Subcutaneous abdominal adipose tissue (tissue), 5 donors: ENCODE measurements around the gene ELOA.

Experiments
- H3K27ac ChIP-seq: one replicate; pipeline ENCODE4 v1.7.0; 2013; ENCODE audit warnings: low read depth, mild to moderate bottlenecking, inconsistent platforms, low read length, moderate library complexity
- H3K27me3 ChIP-seq, 5 donors: one replicate each; pipeline ENCODE4 v1.7.0; 2013; ENCODE audit warnings: low read length in 5 of 5, inconsistent platforms in 1 of 5; ENCODE audit not compliant: control insufficient read depth in 5 of 5, insufficient read depth in 4 of 5
- H3K36me3 ChIP-seq, 5 donors: one replicate each; pipeline ENCODE4 v1.7.0; 2013; ENCODE audit warnings: low read length in 5 of 5; ENCODE audit not compliant: control insufficient read depth in 5 of 5, insufficient read depth in 5 of 5
- H3K4me1 ChIP-seq, 5 donors: one replicate each; pipeline ENCODE4 v1.7.0; 2013; ENCODE audit warnings: low read length in 5 of 5, mild to moderate bottlenecking in 3 of 5, moderate library complexity in 1 of 5; ENCODE audit not compliant: control insufficient read depth in 5 of 5, insufficient read depth in 5 of 5
- H3K4me3 ChIP-seq, 5 donors: one replicate each; pipeline ENCODE4 v1.7.0; 2013; ENCODE audit warnings: low read length in 5 of 5, low read depth in 1 of 5
- H3K9ac ChIP-seq, 5 donors: one replicate each; pipeline ENCODE4 v1.7.0; 2013; ENCODE audit warnings: low read length in 5 of 5, mild to moderate bottlenecking in 4 of 5, moderate library complexity in 3 of 5
- H3K9me3 ChIP-seq, 5 donors: one replicate each; pipeline ENCODE4 v1.7.0; 2013; ENCODE audit warnings: low read length in 5 of 5; ENCODE audit not compliant: control insufficient read depth in 5 of 5
- donor health status: healthy.
- donor health status: healthy.
- donor health status: healthy.
- donor health status: healthy.
- donor health status: healthy.

The ELOA gene

GRCh38 chr1:23752909-23753308 is 9.6 kb downstream of the ELOA start:
- Histone ChIP-seq H3K27ac (no peak overlapping the region), H3K27me3 (no peaks in the 10 kb centered on the region), H3K36me3 (peaks cover 29 to 83% (median 73%) of the 10 kb centered on the region in 5 donors), H3K4me3 (no peak overlapping the region), H3K4me1 (no peaks in the 10 kb centered on the region), H3K9ac (no peak overlapping the region), H3K9me3 (no peaks in the 10 kb centered on the region)

GRCh38 chr1:23756676-23757075 is 13.4 kb downstream of the ELOA start:
- H3K36me3 ChIP-seq, result peaks cover 29 to 95% (median 92%) of the 10 kb centered on the region in 5 donors

GRCh38 chr1:23757812-23758211 is 14.5 kb downstream of the ELOA start:
- Histone ChIP-seq H3K4me1 (no peaks in the 10 kb centered on the region), H3K27ac (no peak overlapping the region), H3K36me3 (peaks cover 30 to 91% (median 84%) of the 10 kb centered on the region in 5 donors), H3K4me3 (no peak overlapping the region), H3K9me3 (no peaks in the 10 kb centered on the region), H3K9ac (no peak overlapping the region), H3K27me3 (no peaks in the 10 kb centered on the region)

More at GRCh38 chr1:23756676-23757075, 13.4 kb downstream of the ELOA start:
- no peak overlapping the region for H3K27ac ChIP-seq
- H3K9me3 ChIP-seq, result no peaks in the 10 kb centered on the region
- no peaks in the 10 kb centered on the region for H3K27me3 ChIP-seq
- no peaks in the 10 kb centered on the region for H3K4me1 ChIP-seq
- no peak overlapping the region for H3K9ac ChIP-seq
- H3K4me3 ChIP-seq, result no peak overlapping the region

- Histone ChIP-seq H3K27me3 (no peaks in the 10 kb centered on the region), H3K4me1 (no peaks in the 10 kb centered on the region), H3K36me3 (peaks cover 23 to 86% (median 78%) of the 10 kb centered on the region in 5 donors), H3K9ac (no peak overlapping the region), H3K9me3 (no peaks in the 10 kb centered on the region), H3K4me3 (no peak overlapping the region), H3K27ac (no peak overlapping the region)
Measured at GRCh38 chr1:23759277-23759676, 16.0 kb downstream of the ELOA start.

- Histone ChIP-seq H3K27ac (no peak overlapping the region), H3K9me3 (no peaks in the 10 kb centered on the region), H3K4me1 (no peaks in the 10 kb centered on the region), H3K27me3 (no peaks in the 10 kb centered on the region), H3K36me3 (peaks cover 21 to 75% (median 50%) of the 10 kb centered on the region in 5 donors), H3K9ac (no peak overlapping the region), H3K4me3 (no peak overlapping the region)
Measured at GRCh38 chr1:23763041-23763577, 19.8 kb downstream of the ELOA start.

- Histone ChIP-seq H3K9me3 (no peaks in the 10 kb centered on the region), H3K4me3 (no peak overlapping the region), H3K36me3 (peaks cover 0 to 39% (median 15%) of the 10 kb centered on the region in 5 donors), H3K27ac (no peak overlapping the region), H3K27me3 (no peaks in the 10 kb centered on the region), H3K9ac (no peak overlapping the region), H3K4me1 (peaks cover 0 to 4% (median 3%) of the 10 kb centered on the region in 5 donors)
Measured at GRCh38 chr1:23768733-23769132, 25.5 kb downstream of the ELOA start.

- Histone ChIP-seq H3K9me3 (no peaks in the 10 kb centered on the region), H3K36me3 (peaks cover 0 to 22% (median 2%) of the 10 kb centered on the region in 5 donors), H3K4me3 (no peak overlapping the region), H3K27ac (no peak overlapping the region), H3K27me3 (no peaks in the 10 kb centered on the region), H3K4me1 (peaks cover 0 to 6% (median 5%) of the 10 kb centered on the region in 5 donors), H3K9ac (no peak overlapping the region)
Measured at GRCh38 chr1:23772049-23772853, 29.0 kb downstream of the ELOA start.

GRCh38 chr1:23772854-23773242 is 29.6 kb downstream of the ELOA start:
- Histone ChIP-seq H3K9ac (no peak overlapping the region), H3K27ac (no peak overlapping the region), H3K36me3 (peaks cover 0 to 17% (median 2%) of the 10 kb centered on the region in 5 donors), H3K4me1 (peaks cover 0 to 12% (median 11%) of the 10 kb centered on the region in 5 donors), H3K27me3 (no peaks in the 10 kb centered on the region), H3K9me3 (no peaks in the 10 kb centered on the region), H3K4me3 (no peak overlapping the region)

GRCh38 chr1:23774174-23774880 is 31.1 kb downstream of the ELOA start:
- Histone ChIP-seq H3K27me3 (no peaks in the 10 kb centered on the region), H3K27ac (no peak overlapping the region), H3K9ac (peak overlapping the region in 1 of 5 donors; percentile 20), H3K36me3 (peaks cover 0 to 10% (median 2%) of the 10 kb centered on the region in 5 donors), H3K4me3 (no peak overlapping the region), H3K9me3 (no peaks in the 10 kb centered on the region), H3K4me1 (peaks cover 2 to 21% (median 20%) of the 10 kb centered on the region in 5 donors)

GRCh38 chr1:23776217-23776616 is 32.9 kb downstream of the ELOA start:
- Histone ChIP-seq H3K9ac (no peak overlapping the region), H3K27ac (no peak overlapping the region), H3K9me3 (no peaks in the 10 kb centered on the region), H3K36me3 (peaks cover 0 to 7% (median 5%) of the 10 kb centered on the region in 5 donors), H3K4me1 (peaks cover 2 to 27% (median 26%) of the 10 kb centered on the region in 5 donors), H3K27me3 (no peaks in the 10 kb centered on the region), H3K4me3 (no peak overlapping the region)
